ENCODE results near the gene DDX39B. TPM values are rescaled to one million over a fixed set of nuclear protein-coding genes. Genes with fewer than 3 reads are reported as not detected.

The DDX39B gene
- polyA plus RNA-seq, 3 donors, result 64.1 to 1,059 (median 67.8) TPM

DNA sequence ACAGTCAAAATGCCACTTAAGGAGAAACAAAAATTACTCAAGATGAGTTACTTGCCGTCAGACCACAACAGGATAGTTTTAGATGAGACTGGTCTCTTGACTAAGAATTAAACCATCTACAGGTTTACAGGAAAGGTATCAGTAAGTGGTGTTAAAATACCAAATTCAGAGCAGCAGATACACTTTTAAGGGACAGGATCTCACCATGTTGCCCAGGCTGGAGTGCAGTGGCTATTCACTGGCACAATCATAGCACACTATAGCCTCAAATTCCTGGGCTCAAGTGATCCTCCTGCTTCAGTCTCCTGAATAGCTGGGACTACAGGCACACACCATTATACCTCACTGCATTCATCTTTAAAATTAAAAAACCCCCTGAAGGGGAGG is 8.4 kb downstream of the DDX39B start:
- intact Hi-C loops (cut with micrococcal nuclease), result no loop called here
- peaks cover 65% of the 10 kb centered on the region for H3K79me2 ChIP-seq (ENCODE audit: insufficient read depth, low read length)
- H3K4me3 ChIP-seq (replicated peaks in 1 of 3; ENCODE audit: low read depth in 2 of 3, low read length in 3 of 3), result no peak overlapping the region
- no peaks in the 10 kb centered on the region for H3K9me3 ChIP-seq (replicated peaks in 1 of 2; ENCODE audit: control insufficient read depth in 1 of 2, insufficient read depth in 1 of 2, low read length in 2 of 2)
- DNase-seq, result no peak
- Mint-ChIP-seq H3K27ac (peak overlapping the region in 2 of 7 donors; percentile 20 to 42), H3K36me3 (peaks cover 80 to 93% of the 10 kb centered on the region in 2 donors), H3K4me3 (no peak overlapping the region), H3K4me1 (peaks cover 3% of the 10 kb centered on the region), H3K9me3 (no peaks in the 10 kb centered on the region), H3K27me3 (ENCODE audit: low read depth in 3 of 3) (no peaks in the 10 kb centered on the region)
- H4K20me1 ChIP-seq (ENCODE audit: insufficient read depth, low read length), result peaks cover 100% of the 10 kb centered on the region
- no CpG with 5 or more reads among the region's 1 CpG for WGBS (ENCODE audit: insufficient coverage)
- H3K4me1 ChIP-seq (ENCODE audit: control insufficient read depth in 1 of 2, insufficient read depth in 2 of 2, low read length in 2 of 2), result peaks cover 0 to under 1% of the 10 kb centered on the region in 2 donors
- no peak overlapping the region for H2AFZ ChIP-seq (ENCODE audit: insufficient read depth, low read depth, low read length, poor library complexity, severe bottlenecking)
- TF ChIP-seq, protein P1, sequence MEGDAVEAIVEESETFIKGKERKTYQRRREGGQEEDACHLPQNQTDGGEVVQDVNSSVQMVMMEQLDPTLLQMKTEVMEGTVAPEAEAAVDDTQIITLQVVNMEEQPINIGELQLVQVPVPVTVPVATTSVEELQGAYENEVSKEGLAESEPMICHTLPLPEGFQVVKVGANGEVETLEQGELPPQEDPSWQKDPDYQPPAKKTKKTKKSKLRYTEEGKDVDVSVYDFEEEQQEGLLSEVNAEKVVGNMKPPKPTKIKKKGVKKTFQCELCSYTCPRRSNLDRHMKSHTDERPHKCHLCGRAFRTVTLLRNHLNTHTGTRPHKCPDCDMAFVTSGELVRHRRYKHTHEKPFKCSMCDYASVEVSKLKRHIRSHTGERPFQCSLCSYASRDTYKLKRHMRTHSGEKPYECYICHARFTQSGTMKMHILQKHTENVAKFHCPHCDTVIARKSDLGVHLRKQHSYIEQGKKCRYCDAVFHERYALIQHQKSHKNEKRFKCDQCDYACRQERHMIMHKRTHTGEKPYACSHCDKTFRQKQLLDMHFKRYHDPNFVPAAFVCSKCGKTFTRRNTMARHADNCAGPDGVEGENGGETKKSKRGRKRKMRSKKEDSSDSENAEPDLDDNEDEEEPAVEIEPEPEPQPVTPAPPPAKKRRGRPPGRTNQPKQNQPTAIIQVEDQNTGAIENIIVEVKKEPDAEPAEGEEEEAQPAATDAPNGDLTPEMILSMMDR (IDR thresholded peaks at IDR 0.05), result no peak
- no peak overlapping the region for H3K9ac ChIP-seq (ENCODE audit: insufficient read depth, low read length, poor library complexity, severe bottlenecking)
- peaks cover 89 to 93% of the 10 kb centered on the region in 2 donors for H3K36me3 ChIP-seq (replicated peaks in 1 of 2; ENCODE audit: control insufficient read depth in 1 of 2, insufficient read depth in 2 of 2, low read length in 2 of 2)
- no peak overlapping the region for H3K27ac ChIP-seq (ENCODE audit: low read depth in 1 of 2, low read length in 2 of 2)
- H3K4me2 ChIP-seq (replicated peaks; ENCODE audit: extremely low read depth, low read length, poor library complexity, severe bottlenecking), result no peak overlapping the region
- H3K27me3 ChIP-seq (ENCODE audit: control insufficient read depth in 2 of 2, insufficient read depth in 2 of 2, low read length in 2 of 2), result no peaks in the 10 kb centered on the region

DNA sequence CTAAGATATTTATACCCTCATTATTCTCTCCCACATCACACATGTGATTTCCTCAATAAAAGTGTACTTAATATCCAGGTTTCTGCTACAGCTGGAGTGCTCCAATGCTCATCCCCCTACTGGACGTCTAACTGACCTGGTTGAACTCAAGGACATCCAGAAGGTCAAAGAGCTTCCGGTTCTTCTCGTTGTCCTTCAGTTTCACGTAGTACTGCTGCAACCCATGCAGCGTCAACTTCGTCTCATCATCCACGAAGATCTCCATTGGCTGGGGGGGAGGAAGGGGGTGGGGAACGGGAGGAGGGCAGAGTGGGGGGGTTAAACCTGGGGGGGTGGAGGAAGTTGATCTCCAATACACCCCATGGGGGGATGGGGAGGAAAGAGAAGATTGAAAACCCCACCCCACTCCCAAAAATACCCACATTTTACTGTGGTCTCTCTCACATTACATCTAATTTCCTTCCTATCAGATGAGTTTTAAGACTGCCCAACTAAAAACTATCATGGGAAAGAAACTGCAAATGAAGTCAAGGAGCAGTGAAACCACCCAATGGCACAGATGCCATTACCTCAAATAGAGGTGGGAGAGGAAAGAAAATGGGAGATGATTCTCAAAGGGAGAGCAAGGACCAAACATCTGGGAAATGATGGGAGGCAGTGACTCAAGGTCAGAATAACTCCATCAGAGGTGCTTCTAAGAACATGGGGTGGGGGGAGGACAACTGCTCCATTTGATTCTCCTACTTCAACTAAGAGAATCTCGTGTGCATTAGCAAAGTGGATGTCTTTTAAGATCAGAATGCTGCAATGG is 9.0 kb downstream of the DDX39B start:
- Histone ChIP-seq H3K9me3 (replicated peaks in 1 of 2; ENCODE audit: control insufficient read depth in 1 of 2, insufficient read depth in 1 of 2, low read length in 2 of 2) (no peaks in the 10 kb centered on the region), H3K4me1 (ENCODE audit: control insufficient read depth in 1 of 2, insufficient read depth in 2 of 2, low read length in 2 of 2) (no peaks in the 10 kb centered on the region), H3K36me3 (replicated peaks in 1 of 2; ENCODE audit: control insufficient read depth in 1 of 2, insufficient read depth in 2 of 2, low read length in 2 of 2) (peaks cover 83 to 87% of the 10 kb centered on the region in 2 donors), H2AFZ (ENCODE audit: insufficient read depth, low read depth, low read length, poor library complexity, severe bottlenecking) (no peak overlapping the region), H4K20me1 (ENCODE audit: insufficient read depth, low read length) (peaks cover 98% of the 10 kb centered on the region), H3K4me2 (replicated peaks; ENCODE audit: extremely low read depth, low read length, poor library complexity, severe bottlenecking) (no peak overlapping the region), H3K27ac (ENCODE audit: low read depth in 1 of 2, low read length in 2 of 2) (no peak overlapping the region), H3K79me2 (ENCODE audit: insufficient read depth, low read length) (peaks cover 59% of the 10 kb centered on the region), H3K4me3 (replicated peaks in 1 of 3; ENCODE audit: low read depth in 2 of 3, low read length in 3 of 3) (no peak overlapping the region), H3K9ac (ENCODE audit: insufficient read depth, low read length, poor library complexity, severe bottlenecking) (no peak overlapping the region), H3K27me3 (ENCODE audit: control insufficient read depth in 2 of 2, insufficient read depth in 2 of 2, low read length in 2 of 2) (no peaks in the 10 kb centered on the region)
- WGBS (ENCODE audit: insufficient coverage), result 100% methylated on average over 2 of the region's 9 CpGs
- intact Hi-C loops (cut with micrococcal nuclease), result no loop called here
- TF ChIP-seq, protein P1 (IDR thresholded peaks at IDR 0.05), result no peak
- peak overlapping the region in 2 of 7 donors; percentile 65 to 67 for H3K27ac Mint-ChIP-seq
- H3K27me3 Mint-ChIP-seq (ENCODE audit: low read depth in 3 of 3), result peaks cover 0 to under 1% (median 0%) of the 10 kb centered on the region in 3 donors
- no peaks in the 10 kb centered on the region for H3K9me3 Mint-ChIP-seq
- no peak for DNase-seq
- no peak overlapping the region for H3K4me3 Mint-ChIP-seq
- H3K36me3 Mint-ChIP-seq, result peaks cover 75 to 87% of the 10 kb centered on the region in 2 donors
- peaks cover 3% of the 10 kb centered on the region for H3K4me1 Mint-ChIP-seq

All from CD14-positive monocyte (primary cell).